HUES6 (cell line): ENCODE results near the gene KCNJ9.

Experiments used
- H3K27ac ChIP-seq: 2 replicates; pipeline ENCODE4 v1.7.0; 2013; ENCODE audit warnings: low read depth, mild to moderate bottlenecking, low read length, inconsistent platforms
- H3K27me3 ChIP-seq: 2 replicates; pipeline ENCODE4 v1.6.1; 2013; ENCODE audit warnings: low read length; ENCODE audit not compliant: control insufficient read depth, insufficient read depth
- H3K36me3 ChIP-seq: 2 replicates; pipeline ENCODE4 v1.6.1; 2013; ENCODE audit warnings: low read length; ENCODE audit not compliant: control insufficient read depth, insufficient read depth
- H3K4me1 ChIP-seq: 2 replicates; pipeline ENCODE4 v1.6.1; 2013; ENCODE audit warnings: low read length; ENCODE audit not compliant: control insufficient read depth, insufficient read depth
- H3K4me3 ChIP-seq: 2 replicates; pipeline ENCODE4 v1.5.1; 2013; ENCODE audit warnings: low read depth, low read length
- H3K9ac ChIP-seq: one replicate; pipeline ENCODE4 v1.6.1; 2013; ENCODE audit warnings: mild to moderate bottlenecking, low read length
- H3K9me3 ChIP-seq: 2 replicates; pipeline ENCODE4 v1.6.1; 2013; ENCODE audit warnings: low read depth, low read length; ENCODE audit not compliant: control insufficient read depth, insufficient read depth

Gene KCNJ9

GRCh38 chr1:160066829-160067745 lies 14.3 kb upstream of the KCNJ9 start:
- no peaks in the 10 kb centered on the region for H3K36me3 ChIP-seq

GRCh38 chr1:160068225-160068624 lies 13.1 kb upstream of the KCNJ9 start:
- H3K4me3 ChIP-seq = no peak overlapping the region
- H3K9ac ChIP-seq = no peak overlapping the region
- peaks cover 13% of the 10 kb centered on the region for H3K4me1 ChIP-seq
- no peaks in the 10 kb centered on the region for H3K36me3 ChIP-seq
- H3K27ac ChIP-seq = no peak overlapping the region
- no peaks in the 10 kb centered on the region for H3K9me3 ChIP-seq
- peaks cover 59% of the 10 kb centered on the region for H3K27me3 ChIP-seq

More at GRCh38 chr1:160066829-160067745, 14.3 kb upstream of the KCNJ9 start:
- H3K27ac ChIP-seq = no peak overlapping the region
- peaks cover 19% of the 10 kb centered on the region for H3K4me1 ChIP-seq
- no peak overlapping the region for H3K9ac ChIP-seq
- H3K27me3 ChIP-seq = peaks cover 55% of the 10 kb centered on the region
- no peaks in the 10 kb centered on the region for H3K9me3 ChIP-seq
- H3K4me3 ChIP-seq = no peak overlapping the region

- no peaks in the 10 kb centered on the region for H3K9me3 ChIP-seq
- no peak within 1 kb of the TSS for H3K9ac ChIP-seq
- H3K27ac ChIP-seq = no peak within 1 kb of the TSS
- H3K4me3 ChIP-seq = peak within 1 kb of the TSS; percentile 71
- H3K27me3 ChIP-seq = peaks cover 63% of the 10 kb centered on the region
- peaks cover 13% of the 10 kb centered on the region for H3K4me1 ChIP-seq
- H3K36me3 ChIP-seq = no peaks in the 10 kb centered on the region
Observed at GRCh38 chr1:160069460-160070231, 11.7 kb upstream of the KCNJ9 start, which contains the start of gene KCNJ10. Gene KCNJ10 (minus strand): TSS chr1:160070160. CDS start chr1:160042532, 27,628 bp downstream.

GRCh38 chr1:160070243-160071163 lies 10.8 kb upstream of the KCNJ9 start:
- H3K4me1 ChIP-seq = peaks cover 13% of the 10 kb centered on the region
- no peak overlapping the region for H3K9ac ChIP-seq

GRCh38 chr1:160071289-160071688 lies 10.0 kb upstream of the KCNJ9 start:
- Histone ChIP-seq H3K4me3 (no peak overlapping the region), H3K27me3 (peaks cover 58% of the 10 kb centered on the region), H3K9me3 (no peaks in the 10 kb centered on the region), H3K27ac (no peak overlapping the region), H3K36me3 (no peaks in the 10 kb centered on the region), H3K4me1 (peaks cover 13% of the 10 kb centered on the region), H3K9ac (no peak overlapping the region)

More at GRCh38 chr1:160070243-160071163, 10.8 kb upstream of the KCNJ9 start:
- H3K9me3 ChIP-seq = no peaks in the 10 kb centered on the region
- H3K27me3 ChIP-seq = peaks cover 59% of the 10 kb centered on the region
- no peak overlapping the region for H3K27ac ChIP-seq
- H3K36me3 ChIP-seq = no peaks in the 10 kb centered on the region
- H3K4me3 ChIP-seq = peak overlapping the region; percentile 71

GRCh38 chr1:160074865-160075264 lies 6.5 kb upstream of the KCNJ9 start:
- Histone ChIP-seq H3K36me3 (no peaks in the 10 kb centered on the region), H3K4me3 (no peak overlapping the region), H3K4me1 (no peaks in the 10 kb centered on the region), H3K27ac (no peak overlapping the region), H3K9ac (no peak overlapping the region), H3K9me3 (no peaks in the 10 kb centered on the region), H3K27me3 (peaks cover 38% of the 10 kb centered on the region)

GRCh38 chr1:160075836-160076235 lies 5.5 kb upstream of the KCNJ9 start:
- H3K4me1 ChIP-seq = no peaks in the 10 kb centered on the region
- H3K36me3 ChIP-seq = no peaks in the 10 kb centered on the region
- peaks cover 43% of the 10 kb centered on the region for H3K27me3 ChIP-seq
- H3K9ac ChIP-seq = no peak overlapping the region
- no peaks in the 10 kb centered on the region for H3K9me3 ChIP-seq
- H3K4me3 ChIP-seq = no peak overlapping the region
- no peak overlapping the region for H3K27ac ChIP-seq

GRCh38 chr1:160076295-160076694 lies 5.0 kb upstream of the KCNJ9 start:
- H3K27me3 ChIP-seq = peaks cover 44% of the 10 kb centered on the region

GRCh38 chr1:160077486-160077885 lies 3.9 kb upstream of the KCNJ9 start:
- no peaks in the 10 kb centered on the region for H3K9me3 ChIP-seq
- H3K36me3 ChIP-seq = no peaks in the 10 kb centered on the region
- no peak overlapping the region for H3K4me3 ChIP-seq
- peaks cover 46% of the 10 kb centered on the region for H3K27me3 ChIP-seq
- H3K4me1 ChIP-seq = no peaks in the 10 kb centered on the region
- H3K27ac ChIP-seq = no peak overlapping the region
- H3K9ac ChIP-seq = no peak overlapping the region

More at GRCh38 chr1:160076295-160076694, 5.0 kb upstream of the KCNJ9 start:
- Histone ChIP-seq H3K9me3 (no peaks in the 10 kb centered on the region), H3K27ac (no peak overlapping the region), H3K36me3 (no peaks in the 10 kb centered on the region), H3K9ac (no peak overlapping the region), H3K4me1 (no peaks in the 10 kb centered on the region), H3K4me3 (no peak overlapping the region)

- no peaks in the 10 kb centered on the region for H3K36me3 ChIP-seq
- no peaks in the 10 kb centered on the region for H3K4me1 ChIP-seq
- no peaks in the 10 kb centered on the region for H3K9me3 ChIP-seq
- H3K27me3 ChIP-seq = peaks cover 52% of the 10 kb centered on the region
- H3K4me3 ChIP-seq = no peak overlapping the region
- no peak overlapping the region for H3K27ac ChIP-seq
- H3K9ac ChIP-seq = no peak overlapping the region
Observed at GRCh38 chr1:160078512-160079195, 2.7 kb upstream of the KCNJ9 start.
